ENCODE results near the gene MYLK.

DNA sequence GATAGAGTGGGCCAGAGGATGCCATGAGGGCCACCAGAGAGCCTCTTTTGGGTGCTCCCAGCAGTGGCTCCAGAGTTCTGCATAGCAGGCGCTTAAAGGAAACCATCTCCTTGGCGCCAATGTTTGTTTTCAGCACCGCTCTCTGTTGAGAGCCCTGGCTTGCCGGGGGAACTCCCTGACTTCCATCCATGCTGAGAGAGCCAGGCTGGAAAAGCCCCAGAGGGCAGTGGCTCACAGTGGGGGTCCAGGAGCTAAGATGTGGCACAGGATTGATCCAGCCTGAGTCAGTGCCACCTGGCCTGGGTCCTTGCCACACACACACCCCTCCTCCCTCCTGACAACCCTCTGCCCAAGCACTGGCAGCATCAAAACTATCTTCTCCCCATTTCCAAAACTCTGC lies 248.9 kb downstream of the MYLK start:
- TF ChIP-seq, protein P1, sequence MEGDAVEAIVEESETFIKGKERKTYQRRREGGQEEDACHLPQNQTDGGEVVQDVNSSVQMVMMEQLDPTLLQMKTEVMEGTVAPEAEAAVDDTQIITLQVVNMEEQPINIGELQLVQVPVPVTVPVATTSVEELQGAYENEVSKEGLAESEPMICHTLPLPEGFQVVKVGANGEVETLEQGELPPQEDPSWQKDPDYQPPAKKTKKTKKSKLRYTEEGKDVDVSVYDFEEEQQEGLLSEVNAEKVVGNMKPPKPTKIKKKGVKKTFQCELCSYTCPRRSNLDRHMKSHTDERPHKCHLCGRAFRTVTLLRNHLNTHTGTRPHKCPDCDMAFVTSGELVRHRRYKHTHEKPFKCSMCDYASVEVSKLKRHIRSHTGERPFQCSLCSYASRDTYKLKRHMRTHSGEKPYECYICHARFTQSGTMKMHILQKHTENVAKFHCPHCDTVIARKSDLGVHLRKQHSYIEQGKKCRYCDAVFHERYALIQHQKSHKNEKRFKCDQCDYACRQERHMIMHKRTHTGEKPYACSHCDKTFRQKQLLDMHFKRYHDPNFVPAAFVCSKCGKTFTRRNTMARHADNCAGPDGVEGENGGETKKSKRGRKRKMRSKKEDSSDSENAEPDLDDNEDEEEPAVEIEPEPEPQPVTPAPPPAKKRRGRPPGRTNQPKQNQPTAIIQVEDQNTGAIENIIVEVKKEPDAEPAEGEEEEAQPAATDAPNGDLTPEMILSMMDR (conservative IDR thresholded peaks at IDR 0.05; ENCODE audit: low read length) = no peak
- TF ChIP-seq EZH2phosphoT487 (IDR thresholded peaks at IDR 0.05; ENCODE audit: borderline replicate concordance) = no peak

Measured in Loucy (cell line).